MM.1S (cell line): ENCODE results near the gene PIK3CD.

Experiments used
- DNase-seq: peaks from one replicate; pipeline ENCODE4 v3.0.0-alpha.2; 2015
- H2AFZ ChIP-seq: fragments of 300-600 bp; sonication (generic); 2 replicates; pipeline ENCODE4 v1.6.0; 2016; ENCODE audit warnings: antibody characterized with exemption, low read length
- H3F3A ChIP-seq: fragments of 300-600 bp; sonication (generic); 2 replicates; pipeline ENCODE4 v1.6.1; 2016; ENCODE audit warnings: mild to moderate bottlenecking, antibody characterized with exemption, low read length, moderate library complexity, mixed read lengths; ENCODE audit not compliant: insufficient read depth
- H3K27ac ChIP-seq: fragments of 300-600 bp; sonication (generic); 2 replicates; pipeline ENCODE4 v1.5.1; 2016; ENCODE audit warnings: mild to moderate bottlenecking, low read length
- H3K27me3 ChIP-seq: fragments of 300-600 bp; sonication (generic); replicated peaks from 2 replicates; pipeline ENCODE4 v1.6.0; 2016; ENCODE audit warnings: low read length; ENCODE audit not compliant: insufficient read depth
- H3K36me3 ChIP-seq: fragments of 300-600 bp; sonication (generic); replicated peaks from 2 replicates; pipeline ENCODE4 v1.6.1; 2016; ENCODE audit warnings: mild to moderate bottlenecking, low read length, mixed read lengths; ENCODE audit not compliant: insufficient read depth
- H3K4me1 ChIP-seq: fragments of 300-600 bp; sonication (generic); 2 replicates; pipeline ENCODE4 v1.6.1; 2016; ENCODE audit warnings: low read length, mixed read lengths
- H3K4me2 ChIP-seq: fragments of 300-600 bp; sonication (generic); 2 replicates; pipeline ENCODE4 v1.6.0; 2016; ENCODE audit warnings: low read depth, low read length
- H3K4me3 ChIP-seq: fragments of 300-600 bp; sonication (generic); 2 replicates; pipeline ENCODE4 v1.5.1; 2016; ENCODE audit warnings: low read length, mixed read lengths
- H3K79me2 ChIP-seq: fragments of 300-600 bp; sonication (generic); 2 replicates; pipeline ENCODE4 v1.6.1; 2016; ENCODE audit warnings: mixed run types, low read length, mixed read lengths
- H3K9ac ChIP-seq: fragments of 300-600 bp; sonication (generic); 2 replicates; pipeline ENCODE4 v1.6.1; 2016; ENCODE audit warnings: low read length, mixed read lengths
- H3K9me2 ChIP-seq: fragments of 300-600 bp; sonication (generic); replicated peaks from 2 replicates; pipeline ENCODE4 v1.6.1; 2016; ENCODE audit warnings: mild to moderate bottlenecking, low read length, mixed read lengths; ENCODE audit not compliant: insufficient read depth
- H3K9me3 ChIP-seq: fragments of 300-600 bp; sonication (generic); replicated peaks from 2 replicates; pipeline ENCODE4 v1.6.1; 2016; ENCODE audit warnings: mild to moderate bottlenecking, low read length, mixed read lengths; ENCODE audit not compliant: insufficient read depth
- H4K20me1 ChIP-seq: fragments of 300-600 bp; sonication (generic); 2 replicates; pipeline ENCODE4 v1.6.1; 2016; ENCODE audit warnings: mild to moderate bottlenecking, low read length, moderate library complexity, mixed read lengths; ENCODE audit not compliant: insufficient read depth
- CTCF ChIP-seq: fragments of 300-600 bp; sonication (generic); IDR thresholded peaks from 2 replicates; pipeline ENCODE4 v1.5.1; 2016; ENCODE audit warnings: antibody characterized with exemption, low read length, mixed read lengths
- EZH2 ChIP-seq: fragments of 300-600 bp; sonication (generic); optimal IDR thresholded peaks from 2 replicates; pipeline ENCODE3; 2017; ENCODE audit warnings: low read depth, mild to moderate bottlenecking, antibody characterized with exemption, low read length, mixed read lengths
- EZH2phosphoT487 ChIP-seq: fragments of 300-600 bp; sonication (generic); IDR thresholded peaks from 2 replicates; pipeline ENCODE4 v1.6.1; 2018; ENCODE audit warnings: antibody characterized with exemption, low read length

Gene PIK3CD

DNA sequence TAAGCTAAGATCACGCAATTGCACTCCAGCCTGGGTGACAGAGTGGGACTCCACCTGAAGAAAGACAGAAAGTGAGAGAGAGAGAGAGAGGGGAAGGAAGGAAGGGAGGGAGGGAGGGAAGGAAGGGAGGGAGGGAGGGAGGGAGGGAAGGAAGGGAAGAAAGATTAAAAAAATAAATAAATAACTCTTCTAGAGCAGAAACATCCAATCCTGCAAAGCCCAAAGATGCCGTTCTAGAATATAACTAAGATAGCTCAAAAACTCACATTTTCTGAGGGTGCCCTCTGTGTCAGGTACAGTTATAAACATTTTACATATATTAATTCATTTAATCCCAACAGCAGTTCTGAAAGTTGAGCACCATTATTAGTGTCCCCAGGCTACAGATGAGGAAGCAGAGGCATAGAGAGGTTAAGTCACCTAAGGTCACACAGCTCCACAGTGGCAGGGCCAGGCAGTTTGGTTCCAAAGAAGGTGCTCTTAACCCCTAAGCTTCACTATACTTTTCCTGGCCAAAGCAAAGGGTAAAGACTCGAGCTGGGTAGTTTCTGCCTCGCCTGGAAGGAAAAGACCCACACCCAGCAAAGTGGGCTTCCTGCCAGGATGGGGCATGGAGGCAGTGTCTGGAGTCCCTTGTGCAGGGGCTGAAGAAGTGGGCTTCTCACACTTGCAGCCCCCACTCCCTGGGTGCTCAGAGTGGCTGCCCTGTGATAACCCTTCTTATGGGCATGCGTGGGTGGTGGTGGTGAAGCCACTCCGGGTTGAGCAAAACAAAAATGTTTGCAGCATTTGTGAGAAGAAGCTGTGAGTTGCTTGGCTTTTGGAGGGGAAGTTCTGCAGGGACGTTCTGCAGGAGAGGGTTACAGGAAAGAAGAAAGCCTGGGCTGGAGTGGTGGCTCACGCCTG, 7.9 kb upstream of the PIK3CD start:
- Histone ChIP-seq H3K9me2 (no peaks in the 10 kb centered on the region), H3K36me3 (no peaks in the 10 kb centered on the region), H3F3A (peaks cover 2% of the 10 kb centered on the region; the same call in 1 of the 2 replicates), H3K9me3 (no peaks in the 10 kb centered on the region), H3K9ac (no peak overlapping the region), H3K4me1 (no peaks in the 10 kb centered on the region), H3K4me2 (no peak overlapping the region), H3K4me3 (no peak overlapping the region), H3K79me2 (no peaks in the 10 kb centered on the region), H2AFZ (no peak overlapping the region), H3K27me3 (peaks cover 62% of the 10 kb centered on the region), H4K20me1 (no peaks in the 10 kb centered on the region), H3K27ac (no peak overlapping the region)
- TF ChIP-seq CTCF (no peak), EZH2phosphoT487 (no peak), EZH2 (no peak)
- no peak for DNase-seq

DNA sequence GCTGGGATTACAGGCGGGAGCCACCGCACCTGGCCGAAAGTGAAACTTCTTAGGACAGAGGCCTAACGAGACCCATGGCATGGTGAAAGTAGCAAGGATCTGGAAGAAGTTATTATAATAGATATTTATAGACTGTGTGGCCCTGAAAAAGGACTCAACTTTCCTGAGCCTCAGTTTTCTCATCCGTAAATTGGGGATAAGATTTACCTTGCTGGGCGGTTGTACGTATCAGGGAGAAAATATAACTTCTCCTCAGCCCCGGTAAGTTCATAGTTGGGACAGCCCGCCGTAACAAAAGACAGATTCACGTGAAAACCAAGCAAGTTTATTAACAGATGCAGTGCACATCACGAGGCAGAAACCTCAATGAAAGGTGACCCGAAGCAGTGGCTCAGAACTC, 5.5 kb upstream of the PIK3CD start:
- Histone ChIP-seq H3K9me2 (no peaks in the 10 kb centered on the region), H3F3A (peaks cover 2% of the 10 kb centered on the region; the same call in 1 of the 2 replicates), H3K4me2 (no peak overlapping the region), H3K4me3 (no peak overlapping the region), H4K20me1 (no peaks in the 10 kb centered on the region), H3K9ac (no peak overlapping the region), H3K27ac (no peak overlapping the region), H3K4me1 (no peaks in the 10 kb centered on the region), H3K9me3 (no peaks in the 10 kb centered on the region), H2AFZ (no peak overlapping the region), H3K27me3 (peaks cover 56% of the 10 kb centered on the region), H3K79me2 (no peaks in the 10 kb centered on the region), H3K36me3 (no peaks in the 10 kb centered on the region)
- no peak for TF ChIP-seq EZH2phosphoT487
- no peak for TF ChIP-seq EZH2
- no peak for TF ChIP-seq CTCF
- no peak for DNase-seq

DNA sequence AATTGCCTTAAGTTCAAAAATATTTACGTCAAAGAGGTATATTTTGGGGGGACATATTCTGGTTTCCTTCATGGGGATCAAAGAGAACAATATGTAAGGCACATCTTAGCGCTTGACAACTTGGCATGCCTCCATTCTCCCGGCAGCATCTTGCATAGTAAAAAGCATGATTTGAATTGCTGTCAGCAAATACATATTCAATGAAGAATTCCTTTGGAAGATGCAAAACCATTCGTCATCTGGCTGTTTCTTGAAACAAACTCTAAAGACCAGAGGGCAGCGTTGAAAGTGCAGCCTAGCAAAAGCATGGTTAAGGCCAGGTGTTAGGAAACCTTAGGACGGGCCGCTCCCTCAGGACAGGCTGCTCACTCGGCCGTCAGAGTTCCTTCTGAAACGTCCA, 3.4 kb upstream of the PIK3CD start:
- Histone ChIP-seq H3K27ac (no peak overlapping the region), H3K4me3 (no peak overlapping the region), H4K20me1 (no peaks in the 10 kb centered on the region), H3K9me3 (no peaks in the 10 kb centered on the region), H3K27me3 (peaks cover 61% of the 10 kb centered on the region), H3K4me1 (no peaks in the 10 kb centered on the region), H3K9ac (no peak overlapping the region), H2AFZ (no peak overlapping the region), H3K36me3 (no peaks in the 10 kb centered on the region), H3F3A (peaks cover 2% of the 10 kb centered on the region; the same call in 1 of the 2 replicates), H3K9me2 (no peaks in the 10 kb centered on the region), H3K79me2 (no peaks in the 10 kb centered on the region), H3K4me2 (no peak overlapping the region)
- TF ChIP-seq EZH2phosphoT487: no peak
- no peak for DNase-seq

DNA sequence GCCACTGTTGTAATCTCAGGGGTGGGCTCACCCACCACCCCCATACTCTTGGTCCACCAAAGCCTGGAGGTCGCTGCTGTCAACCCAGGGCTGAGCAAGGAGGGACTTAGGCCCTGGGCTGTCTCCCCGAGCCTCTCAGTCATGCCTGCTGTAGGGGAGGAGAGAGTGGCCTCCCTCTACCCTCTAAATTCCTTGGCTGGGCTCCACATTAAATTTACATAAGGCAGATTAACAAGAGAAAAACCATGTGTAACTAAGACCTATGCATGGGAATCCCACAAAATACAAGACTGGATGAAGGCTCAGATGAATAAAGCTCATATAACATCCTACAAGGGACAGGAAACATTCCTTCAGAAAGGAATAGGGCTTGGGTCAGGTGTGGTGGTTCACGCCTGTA, 1.8 kb upstream of the PIK3CD start:
- Histone ChIP-seq H3K9me2 (no peaks in the 10 kb centered on the region), H3K79me2 (no peaks in the 10 kb centered on the region), H3K36me3 (no peaks in the 10 kb centered on the region), H3K4me1 (no peaks in the 10 kb centered on the region), H3K27me3 (peaks cover 71% of the 10 kb centered on the region), H3F3A (peaks cover 2% of the 10 kb centered on the region; the same call in 1 of the 2 replicates), H3K4me3 (no peak overlapping the region), H3K9me3 (no peaks in the 10 kb centered on the region), H3K4me2 (no peak overlapping the region), H4K20me1 (no peaks in the 10 kb centered on the region), H3K27ac (no peak overlapping the region), H3K9ac (no peak overlapping the region), H2AFZ (no peak overlapping the region)
- TF ChIP-seq CTCF: no peak
- TF ChIP-seq EZH2: no peak
- TF ChIP-seq EZH2phosphoT487: no peak
- no peak for DNase-seq
